ENCODE data around the gene VPS37C.

VPS37C gene

DNA sequence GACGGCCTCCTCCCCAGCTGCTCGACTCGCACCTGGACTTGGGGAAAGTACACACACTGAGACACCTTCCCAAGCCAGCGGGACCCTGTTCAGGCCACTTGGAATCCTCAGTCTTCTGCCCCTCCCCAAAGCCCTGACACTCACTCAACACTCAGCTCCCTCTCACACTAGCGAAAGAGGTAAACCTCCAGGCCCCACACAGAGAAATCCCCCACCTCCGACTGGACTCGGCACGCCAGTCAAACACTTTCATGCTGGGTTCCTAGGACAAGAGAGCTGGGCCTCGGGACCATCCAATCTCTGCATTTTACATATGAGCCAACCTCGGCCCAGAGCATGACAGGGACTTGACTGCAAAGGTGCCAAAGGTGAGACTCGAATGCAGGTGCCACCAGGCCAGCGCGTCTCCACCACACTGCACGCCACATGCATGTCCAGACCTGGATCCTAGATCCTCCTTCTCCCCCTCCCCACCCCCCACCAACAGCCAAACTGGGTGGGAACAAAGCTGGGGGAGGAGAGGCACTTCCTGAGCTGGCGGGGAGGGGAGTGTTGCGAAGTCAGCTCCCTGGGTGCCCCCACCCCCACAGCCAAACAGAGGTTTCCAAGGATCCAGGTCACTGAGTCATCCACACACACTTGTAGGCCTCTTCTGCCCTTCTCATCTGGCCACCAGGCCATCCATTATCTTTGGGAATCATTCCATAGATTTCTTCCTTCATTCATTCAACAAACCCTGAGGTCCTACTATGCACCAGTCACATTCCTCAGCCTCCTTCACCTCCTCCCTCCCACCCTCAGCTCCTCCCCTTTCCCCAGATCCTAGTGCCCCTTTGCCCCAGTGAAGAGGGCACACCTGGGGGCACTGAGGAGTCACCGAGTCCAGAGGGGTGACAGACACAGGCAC, 69.6 kb downstream of the VPS37C start:
- DNase-seq: no peak

DNA sequence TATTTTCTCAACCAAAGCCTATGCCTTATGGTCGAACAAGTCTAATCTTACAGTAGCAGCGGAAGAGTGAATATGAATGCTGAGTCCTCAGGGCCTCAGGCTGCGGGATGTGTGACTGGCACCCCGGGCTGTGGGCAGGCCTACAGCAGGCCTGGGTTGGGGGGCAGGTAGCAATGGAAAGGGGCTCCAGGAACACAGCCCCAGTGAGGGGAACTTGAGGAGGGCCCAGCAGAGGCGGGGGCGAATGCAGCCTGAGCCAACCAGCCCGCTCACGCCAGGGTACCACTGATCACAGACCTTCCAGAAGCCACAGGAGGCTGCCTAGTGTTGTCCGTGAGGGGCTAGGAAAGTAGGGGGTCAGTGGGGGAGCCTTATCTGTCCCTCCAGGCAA, 70.2 kb downstream of the VPS37C start:
- no peak for DNase-seq

DNA sequence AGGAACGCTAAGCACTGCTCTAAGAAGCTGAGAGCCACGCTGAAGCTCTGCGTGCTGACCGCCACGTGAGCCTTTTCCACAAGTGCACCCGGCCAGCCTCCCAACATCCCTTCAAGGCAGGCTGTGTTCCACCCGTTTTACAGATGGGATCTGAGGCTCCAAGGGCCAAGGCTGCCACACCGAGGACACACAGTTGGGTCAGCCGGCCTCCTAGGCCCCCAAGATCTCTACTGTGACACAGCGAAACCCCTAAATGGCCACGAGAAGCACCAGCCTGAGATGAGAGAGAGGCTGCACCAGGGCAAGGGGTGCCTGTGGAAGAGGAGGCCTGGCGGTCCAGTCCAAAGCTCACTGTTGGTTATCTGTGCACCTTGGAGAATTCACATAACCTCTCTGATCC, 70.7 kb downstream of the VPS37C start:
- DNase-seq: no peak

DNA sequence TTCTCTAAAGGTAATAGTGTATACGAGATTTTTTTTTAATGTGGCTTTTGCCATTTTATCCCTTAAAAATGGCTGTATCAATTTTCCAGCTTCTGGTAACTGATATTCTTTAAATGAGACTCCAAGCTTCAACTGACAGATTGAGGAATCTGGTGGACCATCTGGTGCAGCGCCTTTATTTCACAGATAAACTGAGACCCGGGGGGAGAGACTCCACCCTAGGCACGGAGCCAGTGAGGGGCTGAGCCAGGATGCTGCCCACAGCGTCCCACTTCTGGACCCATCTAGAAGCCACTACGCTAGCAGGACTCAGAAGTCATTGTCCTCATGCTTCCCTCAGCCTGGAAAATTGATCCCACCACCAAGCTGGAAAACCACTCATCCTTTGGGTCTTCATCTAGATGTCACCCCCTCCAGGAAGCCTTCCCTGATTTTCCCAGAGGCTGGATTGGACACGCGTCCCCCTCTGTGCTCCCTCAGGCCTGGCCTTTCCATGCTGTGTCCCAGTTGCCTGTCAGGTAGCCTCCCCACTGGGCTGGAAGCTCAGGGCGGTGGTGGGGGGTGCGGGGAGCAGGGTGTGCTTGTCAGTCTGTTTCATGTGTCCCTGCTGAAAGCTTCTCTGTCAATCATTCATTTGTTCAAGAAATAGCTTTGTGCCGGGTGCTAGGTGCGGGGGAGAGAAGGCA, 71.3 kb downstream of the VPS37C start:
- DNase-seq: no peak

DNA sequence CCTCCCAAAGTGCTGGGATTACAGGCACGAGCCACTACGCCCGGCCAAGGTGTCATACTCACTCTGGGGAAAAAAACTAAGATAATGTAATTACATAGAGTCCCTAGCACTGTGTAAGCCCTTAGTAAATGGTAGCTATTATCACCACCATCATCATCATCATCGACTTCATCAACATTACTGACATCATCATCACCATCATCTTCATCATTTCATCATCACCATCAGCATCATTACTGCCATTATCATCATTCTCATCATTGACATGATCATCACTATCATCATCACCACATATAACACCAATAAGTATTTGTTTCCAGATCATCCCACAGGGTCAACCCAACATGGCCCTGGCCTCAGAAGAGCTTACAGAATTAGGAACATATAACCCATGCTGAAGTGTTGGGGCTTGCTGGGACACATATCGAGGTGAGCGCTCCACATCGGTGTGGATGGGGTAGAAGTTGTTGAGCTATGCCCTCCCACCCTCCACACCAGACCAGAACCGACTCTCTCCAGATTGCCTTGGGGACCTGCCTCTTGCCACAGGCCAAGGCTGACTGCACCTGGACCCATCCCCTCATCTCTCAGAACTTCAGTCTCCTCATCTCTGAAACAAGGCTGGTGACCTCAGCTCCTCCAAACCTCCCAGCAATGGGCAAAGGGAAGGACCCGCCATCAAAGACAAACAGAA, 73.7 kb downstream of the VPS37C start:
- no peak for DNase-seq

DNA sequence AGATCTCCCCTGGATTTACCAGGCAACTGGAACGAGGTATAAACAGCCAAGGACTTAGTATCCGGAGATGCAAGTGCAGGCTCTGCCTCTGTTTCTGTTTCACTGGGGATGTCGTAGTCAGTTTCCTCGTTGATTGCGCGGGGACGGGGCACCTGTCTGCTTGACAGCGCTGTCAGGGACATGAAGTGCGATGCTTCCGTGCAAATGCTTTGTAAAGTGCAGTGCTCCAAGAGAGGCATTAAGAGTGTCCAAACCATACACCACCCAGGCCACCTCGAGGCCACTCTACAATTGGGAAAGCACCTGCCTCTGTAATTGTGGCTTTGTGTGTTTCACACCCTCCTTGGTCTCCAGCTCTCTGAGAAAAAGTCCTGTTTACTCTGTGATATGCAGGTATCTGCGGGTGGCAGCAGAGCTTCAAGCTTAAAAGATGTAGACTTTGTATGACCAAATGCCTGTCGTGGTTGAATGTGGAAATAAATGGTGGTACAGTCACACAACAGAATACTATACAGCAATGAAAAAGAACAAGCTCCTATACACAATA, 77.6 kb downstream of the VPS37C start:
- no peak for DNase-seq

DNA sequence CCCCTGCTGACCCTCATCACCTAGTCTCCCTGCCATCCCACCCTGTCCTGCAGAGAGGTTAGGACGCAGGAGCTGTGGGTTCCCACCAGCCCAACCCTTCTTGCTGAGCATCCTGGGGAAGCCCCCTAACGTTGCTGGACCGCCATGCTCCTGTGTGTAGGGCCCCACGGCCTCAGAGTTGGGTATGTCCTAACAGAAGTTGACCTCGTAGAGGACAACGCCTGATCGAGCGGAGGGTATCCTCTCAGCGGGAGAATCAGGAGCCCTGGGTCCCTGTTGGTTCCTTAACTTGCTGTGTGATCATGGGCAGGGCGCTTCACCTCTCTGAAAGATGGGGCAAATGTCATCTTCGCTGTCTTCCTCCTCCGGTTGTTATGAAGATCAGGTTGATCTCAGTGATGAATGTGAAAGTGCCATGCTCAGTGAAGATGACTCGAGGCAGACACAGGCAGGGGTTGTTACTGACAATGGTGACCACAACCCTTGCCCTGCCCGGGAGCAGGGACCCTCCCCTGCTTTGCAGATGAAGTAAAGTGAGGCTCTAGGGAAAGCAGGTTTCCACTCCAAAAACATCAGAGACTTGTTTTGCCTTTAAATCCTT, 78.2 kb downstream of the VPS37C start:
- no peak for DNase-seq

DNA sequence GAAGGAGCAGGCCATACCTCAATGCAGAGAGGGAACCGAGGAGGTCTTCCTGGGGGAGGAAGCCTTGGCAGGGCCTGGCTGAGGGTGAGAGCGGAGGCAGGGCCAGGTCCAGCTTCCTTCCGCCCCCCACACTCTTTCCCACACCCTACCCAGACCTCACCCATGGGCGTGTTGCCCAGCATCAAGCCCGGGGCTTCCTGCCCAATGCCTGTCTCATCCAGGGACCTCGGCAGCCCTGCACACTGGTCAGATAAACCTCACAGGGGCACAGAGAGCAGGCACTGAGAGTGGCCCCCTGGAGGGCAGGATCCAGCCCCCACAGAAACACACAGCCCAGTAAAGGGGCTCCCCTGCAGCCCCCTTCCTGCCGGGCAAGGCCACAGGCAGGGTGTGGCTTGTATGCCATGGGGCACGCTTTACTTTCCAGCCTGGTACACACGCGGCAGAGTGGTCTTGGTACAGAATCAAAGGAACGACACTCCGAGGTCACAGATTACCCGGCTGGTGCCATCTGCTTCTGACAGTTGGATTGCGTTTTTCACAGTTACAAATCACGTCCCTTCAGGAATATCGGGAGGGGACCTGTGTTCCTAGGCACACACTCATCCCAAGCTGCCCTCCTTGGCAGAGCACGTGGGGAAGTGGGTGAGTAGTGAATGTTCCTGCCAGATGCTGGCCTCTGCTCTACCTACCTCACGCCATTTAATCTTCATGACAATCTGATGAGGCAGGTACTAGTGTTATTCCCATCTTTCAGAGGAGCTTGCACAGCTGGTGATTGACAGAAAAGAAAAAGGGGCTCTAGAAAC, 79.0 kb downstream of the VPS37C start:
- DNase-seq: no peak

DNA sequence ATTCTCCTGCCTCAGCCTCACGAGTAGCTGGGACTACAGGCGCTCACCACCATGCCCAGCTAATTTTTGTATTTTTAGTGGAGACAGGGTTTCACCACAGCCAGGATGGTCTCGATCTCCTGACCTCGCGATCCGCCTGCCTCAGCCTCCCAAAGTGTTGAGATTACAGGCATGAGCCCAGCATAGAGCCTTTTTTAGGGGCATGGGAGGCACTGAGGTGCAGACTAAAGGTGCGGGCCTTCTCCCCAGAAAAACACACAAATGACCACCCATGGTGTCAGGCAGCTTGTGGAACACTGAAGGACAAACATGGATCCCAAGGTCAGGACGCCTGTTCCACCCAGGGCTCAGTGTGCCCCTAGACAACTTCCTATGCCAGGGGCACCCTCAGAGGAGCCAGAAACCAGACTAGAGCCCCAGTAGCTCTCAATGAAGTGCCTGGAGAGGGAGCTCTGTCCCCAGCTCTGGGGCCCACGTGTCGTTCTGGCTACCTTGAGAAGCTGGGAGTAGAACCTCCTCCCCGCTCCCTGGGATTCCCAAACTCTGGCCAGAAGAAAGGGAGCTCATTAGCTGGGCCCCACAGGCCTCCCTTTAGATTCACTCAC, 80.1 kb downstream of the VPS37C start:
- no peak for DNase-seq

DNA sequence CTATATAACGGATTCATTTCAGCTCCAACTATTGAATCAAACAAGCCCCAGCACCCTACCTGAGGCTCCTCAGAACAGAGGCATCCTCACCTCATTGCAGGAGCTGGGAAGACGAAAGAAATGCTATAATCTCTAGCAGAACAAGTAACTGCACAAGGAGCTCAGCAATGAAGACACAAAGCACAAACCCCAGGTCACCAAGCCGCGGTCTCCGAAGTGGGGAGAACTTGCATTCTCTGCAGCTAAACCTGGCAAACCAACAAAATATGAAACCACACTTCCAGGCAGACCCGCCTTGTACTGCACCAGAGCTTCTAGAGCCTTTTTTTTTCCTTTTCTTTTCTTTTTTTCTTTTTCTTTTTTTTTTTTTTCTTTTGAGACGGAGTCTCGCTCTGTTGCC, 80.7 kb downstream of the VPS37C start:
- DNase-seq: no peak
